H1 (cell line): Measurements from ENCODE around the gene CCDC137. TPM values are rescaled to one million over a fixed set of nuclear protein-coding genes. Genes with fewer than 3 reads are reported as not detected.
A peak's percentile ranks its signal among the peaks of the same experiment; 100 is the strongest.
"Not testable (repeated sequence)": the region's sequence is repeated elsewhere in the genome, so short reads cannot be mapped to it uniquely, and the experiment has no call there.

Source experiments
- CTCF ChIA-PET: fragments of 300-600 bp; sonication (Branson Sonifier 250); formaldehyde crosslinking; loops from one replicate; lab custom pipeline; 2021; ENCODE audit not compliant: partially characterized antibody; lab: Charles Lee
- POLR2A ChIA-PET: fragments of 300-600 bp; sonication (Branson Sonifier 250); formaldehyde crosslinking; loops from one replicate; lab custom pipeline; 2021; ENCODE audit warnings: inconsistent platforms; ENCODE audit not compliant: partially characterized antibody; lab: Charles Lee
- DNase-seq, 2 experiments: peaks; one replicate each; pipeline versions ENCODE4 v3.0.0 to v3.0.0-alpha.2; 2010 to 2022; ENCODE audit warnings: low spot score in 2 of 2, low read depth in 1 of 2, mixed read lengths in 1 of 2
- FAIRE-seq: peaks from 2 replicates; lab custom pipeline; 2011; peaks lifted over from hg19 to GRCh38; lab: Jason Lieb, UNC
- H2AFZ ChIP-seq: 2 replicates; pipeline ENCODE4 v1.8.1; 2012; ENCODE audit warnings: low read length, inconsistent platforms
- H2AK5ac ChIP-seq: 2 replicates; pipeline ENCODE4 v1.6.1; 2013; ENCODE audit warnings: low read depth, low read length
- H2BK120ac ChIP-seq: replicated peaks from 2 replicates; pipeline ENCODE3; 2013; ENCODE audit warnings: low read depth, low read length, inconsistent platforms
- H2BK12ac ChIP-seq: 2 replicates; pipeline ENCODE4 v1.6.1; 2013; ENCODE audit warnings: low read depth, low read length
- H2BK15ac ChIP-seq: 2 replicates; pipeline ENCODE4 v1.6.1; 2013; ENCODE audit warnings: low read length
- H2BK20ac ChIP-seq: 2 replicates; pipeline ENCODE4 v1.6.1; 2013; ENCODE audit warnings: low read length
- H2BK5ac ChIP-seq: 2 replicates; pipeline ENCODE4 v1.6.1; 2013; ENCODE audit warnings: low read depth, low read length
- H3K14ac ChIP-seq: 2 replicates; pipeline ENCODE4 v1.6.1; 2013; ENCODE audit warnings: inconsistent platforms; ENCODE audit not compliant: insufficient read length
- H3K18ac ChIP-seq: 2 replicates; pipeline ENCODE4 v1.6.1; 2013; ENCODE audit warnings: low read length; ENCODE audit errors: extremely low read depth
- H3K23ac ChIP-seq: 2 replicates; pipeline ENCODE4 v1.6.1; 2013; ENCODE audit warnings: inconsistent platforms; ENCODE audit not compliant: insufficient read length
- H3K23me2 ChIP-seq: 2 replicates; pipeline ENCODE4 v1.6.1; 2013; ENCODE audit warnings: low read depth, low read length
- H3K27ac ChIP-seq: 2 replicates; pipeline ENCODE4 v1.6.1; 2011; ENCODE audit warnings: low read depth, low read length, inconsistent platforms
- H3K27me3 ChIP-seq, 4 experiments: replicated peaks in 1 of 4; 1 replicate in 1 of 4; 2 replicates in 3 of 4; pipeline versions ENCODE4 v1.6.1 to v1.8.1; 2011 to 2013; ENCODE audit warnings: low read length in 3 of 4, mild to moderate bottlenecking in 3 of 4, inconsistent platforms in 2 of 4, mixed read lengths in 2 of 4, moderate library complexity in 1 of 4; ENCODE audit not compliant: control insufficient read depth in 3 of 4, insufficient read depth in 3 of 4; ENCODE audit errors: extremely low read depth in 1 of 4
- H3K36me3 ChIP-seq, 4 experiments: 2 replicates each; pipeline versions ENCODE4 v1.6.1 to v1.8.1; 2011 to 2013; ENCODE audit warnings: mild to moderate bottlenecking in 4 of 4, low read length in 3 of 4, moderate library complexity in 2 of 4, control low read depth in 1 of 4, inconsistent platforms in 1 of 4; ENCODE audit not compliant: insufficient read depth in 4 of 4, control insufficient read depth in 2 of 4
- H3K4ac ChIP-seq: replicated peaks from 2 replicates; pipeline ENCODE3; 2013; ENCODE audit warnings: low read length, low read depth, mixed read lengths, inconsistent platforms; ENCODE audit not compliant: insufficient read length
- H3K4me1 ChIP-seq, 4 experiments: replicated peaks in 1 of 4; 1 replicate in 1 of 4; 2 replicates in 3 of 4; pipeline versions ENCODE4 v1.6.1 to v1.8.1; 2011 to 2013; ENCODE audit warnings: low read length in 3 of 4, inconsistent platforms in 2 of 4, mixed read lengths in 1 of 4; ENCODE audit not compliant: insufficient read depth in 4 of 4, control insufficient read depth in 3 of 4
- H3K4me2 ChIP-seq, 2 experiments: 2 replicates each; pipeline versions ENCODE4 v1.6.1 to v1.8.1; 2011 to 2013; ENCODE audit warnings: low read depth in 2 of 2, low read length in 2 of 2, control low read depth in 1 of 2, inconsistent platforms in 1 of 2, mild to moderate bottlenecking in 1 of 2; ENCODE audit not compliant: insufficient read depth in 1 of 2
- H3K4me3 ChIP-seq, 4 experiments: fragments of 200-600, 300-600 bp in 1 of 4; sonication (generic), shearing (Covaris generic), sonication (Bioruptor Twin) in 1 of 4; 2 replicates each; pipeline versions ENCODE4 v1.5.1 to v1.8.1; 2011 to 2016; ENCODE audit warnings: low read length in 4 of 4, low read depth in 3 of 4, control low read depth in 2 of 4, inconsistent platforms in 2 of 4, mild to moderate bottlenecking in 2 of 4, mixed read lengths in 1 of 4, moderate library complexity in 1 of 4; ENCODE audit not compliant: insufficient read depth in 2 of 4; ENCODE audit errors: extremely low read depth in 1 of 4
- H3K56ac ChIP-seq: replicated peaks from 2 replicates; pipeline ENCODE3; 2013; ENCODE audit warnings: low read depth, mild to moderate bottlenecking, mixed read lengths, low read length, inconsistent platforms; ENCODE audit not compliant: insufficient read length
- H3K79me1 ChIP-seq: 2 replicates; pipeline ENCODE4 v1.6.1; 2013; ENCODE audit warnings: low read depth, low read length, control low read depth
- H3K79me2 ChIP-seq, 2 experiments: 2 replicates each; pipeline versions ENCODE4 v1.6.1 to v1.8.1; 2012 to 2013; ENCODE audit warnings: low read length in 2 of 2, mild to moderate bottlenecking in 2 of 2, inconsistent platforms in 1 of 2; ENCODE audit not compliant: insufficient read depth in 2 of 2, control insufficient read depth in 1 of 2
- H3K9ac ChIP-seq, 4 experiments: replicated peaks in 1 of 4; 1 replicate in 1 of 4; 2 replicates in 3 of 4; pipeline versions ENCODE4 v1.6.1 to v1.8.1; 2011 to 2013; ENCODE audit warnings: low read depth in 3 of 4, low read length in 3 of 4, control low read depth in 2 of 4, mild to moderate bottlenecking in 2 of 4, moderate library complexity in 2 of 4, inconsistent platforms in 1 of 4; ENCODE audit errors: extremely low read depth in 1 of 4
- H3K9me3 ChIP-seq, 2 experiments: 2 replicates each; pipeline versions ENCODE4 v1.6.1 to v1.8.1; 2012 to 2013; ENCODE audit warnings: mild to moderate bottlenecking in 2 of 2, moderate library complexity in 2 of 2, control low read depth in 1 of 2, inconsistent platforms in 1 of 2, low read depth in 1 of 2, low read length in 1 of 2, mixed read lengths in 1 of 2; ENCODE audit not compliant: insufficient read depth in 2 of 2
- H4K20me1 ChIP-seq, 2 experiments: replicated peaks in 1 of 2; 2 replicates each; pipeline versions ENCODE3 to v1.8.1; 2011 to 2013; ENCODE audit warnings: inconsistent platforms in 2 of 2, low read length in 2 of 2, mild to moderate bottlenecking in 1 of 2; ENCODE audit not compliant: insufficient read depth in 2 of 2, control insufficient read depth in 1 of 2
- H4K5ac ChIP-seq: 2 replicates; pipeline ENCODE4 v1.6.1; 2013; ENCODE audit warnings: low read length, low read depth, mixed read lengths, inconsistent platforms; ENCODE audit not compliant: insufficient read length
- H4K8ac ChIP-seq: 2 replicates; pipeline ENCODE4 v1.8.0; 2013; ENCODE audit warnings: mild to moderate bottlenecking, moderate library complexity, low read length, inconsistent platforms; ENCODE audit not compliant: insufficient read depth; ENCODE audit errors: extremely low read depth
- H4K91ac ChIP-seq: replicated peaks from 2 replicates; pipeline ENCODE3; 2013; ENCODE audit warnings: low read length, mixed read lengths, inconsistent platforms; ENCODE audit not compliant: insufficient read length
- POLR2AphosphoS5 ChIP-seq: IDR thresholded peaks from 2 replicates; pipeline ENCODE4 v1.6.1; 2011; ENCODE audit warnings: low read depth, low read length
- RAD21 ChIP-seq, 2 experiments: IDR thresholded peaks in 1 of 2; conservative IDR thresholded peaks in 1 of 2; 2 replicates each; pipeline ENCODE4 v1.6.1; 2011; ENCODE audit warnings: low read depth in 2 of 2, low read length in 2 of 2, improper control_type of control experiment in 1 of 2, inconsistent platforms in 1 of 2, mild to moderate bottlenecking in 1 of 2, moderate library complexity in 1 of 2
- WGBS, 2 experiments: shearing (Covaris generic) in 1 of 2; methylation state at CpG; one replicate each; pipeline versions ENCODE4 v1.1.6 to v1.1.7; 2013 to 2015; ENCODE audit warnings: low lambda C conversion rate in 2 of 2, mixed read lengths in 2 of 2, inconsistent platforms in 1 of 2, low coverage in 1 of 2, missing lambda C conversion rate in 1 of 2; ENCODE audit not compliant: insufficient replicate concordance in 2 of 2, insufficient coverage in 1 of 2, insufficient read length in 1 of 2; ENCODE audit errors: extremely low coverage in 1 of 2, missing lambda C conversion rate in 1 of 2; 5-methylcytosine and 5-hydroxymethylcytosine counted together
- polyA plus RNA-seq, 7 experiments: library from polyadenylated mRNA; depleted of rRNA in 3 of 7; stranded (reverse) in 5 of 7; unstranded in 2 of 7; fragments of >200 nt in 5 of 7; fragments of 200-250 nt in 2 of 7; gene quantifications; 1 replicate in 5 of 7; 2 replicates in 1 of 7; 4 replicates in 1 of 7; pipeline versions ENCODE4 v1.2.1 to v1.2.3, GENCODE V29; 2011 to 2013; ENCODE audit warnings: missing spikeins in 2 of 7, mixed read lengths in 2 of 7
- total RNA-seq: library from RNA; stranded (reverse); fragmentation: NEBNext Ultra II Directional; extraction: Animal tissue kit (Norgen Biotek cat#: 25700); gene quantifications from 2 replicates; pipeline ENCODE4 v1.2.1, GENCODE V29; 2021
- TF ChIP-seq, protein P1 (sequence below), 3 experiments: IDR thresholded peaks; 1 replicate in 2 of 3; 2 replicates in 1 of 3; pipeline versions ENCODE4 v1.5.1 to v1.6.1; 2011; ENCODE audit warnings: low read length in 3 of 3, mild to moderate bottlenecking in 3 of 3, inconsistent platforms in 2 of 3, low read depth in 1 of 3, moderate library complexity in 1 of 3; ENCODE audit not compliant: insufficient read depth in 1 of 3; ENCODE audit errors: control extremely low read depth in 1 of 3

CCDC137 gene
- total and polyA plus RNA-seq, 2 of the 8 experiments (the other 6 are each of a cell fraction or from before 2014, with no cell fraction given): 17.6 to 38.6 TPM

DNA sequence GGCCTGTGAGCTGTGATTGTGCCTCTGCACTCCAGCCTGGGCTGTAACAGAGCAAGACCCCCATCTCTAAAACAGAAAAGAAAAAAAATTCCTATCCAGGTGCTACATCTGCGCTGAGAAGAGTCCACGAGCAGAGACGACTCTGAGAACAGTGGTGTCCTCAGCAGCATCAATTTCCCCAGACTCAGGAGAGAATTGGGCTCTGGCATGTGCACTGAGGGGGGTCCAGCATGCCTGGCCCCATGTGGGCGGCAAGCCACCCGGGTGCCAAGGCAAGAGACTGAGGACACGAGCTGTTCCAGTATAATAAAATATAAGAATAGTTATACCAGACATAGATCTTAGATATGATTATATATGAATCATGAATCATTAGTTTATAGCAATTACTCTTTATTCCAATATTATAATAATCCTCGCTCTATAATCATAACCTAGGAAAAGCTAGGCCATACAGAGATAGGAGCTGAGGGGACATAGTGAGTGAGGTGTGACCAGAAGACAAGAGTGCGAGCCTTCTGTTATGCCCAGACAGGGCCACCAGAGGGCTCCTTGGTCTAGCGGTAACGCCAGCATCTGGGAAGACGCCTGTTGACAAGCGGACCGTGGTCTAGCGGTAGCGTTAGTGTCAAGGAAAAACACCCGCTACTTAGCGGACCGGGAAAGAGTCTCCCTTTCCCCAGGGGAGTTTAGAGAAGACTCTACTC lies 9.1 kb downstream of the CCDC137 start:
- H2AFZ ChIP-seq, H2BK15ac ChIP-seq, H4K8ac ChIP-seq, H3K27me3 ChIP-seq, H3K9me3 ChIP-seq, H2BK20ac ChIP-seq, H4K5ac ChIP-seq, H3K4me1 ChIP-seq, H3K56ac ChIP-seq, H2BK120ac ChIP-seq, H3K23ac ChIP-seq, H2BK5ac ChIP-seq, H3K79me2 ChIP-seq, H2BK12ac ChIP-seq, H3K14ac ChIP-seq, H3K4me2 ChIP-seq, H3K9ac ChIP-seq, H3K27ac ChIP-seq, H3K18ac ChIP-seq, H2AK5ac ChIP-seq, H3K79me1 ChIP-seq, H3K23me2 ChIP-seq, H4K91ac ChIP-seq, H3K4me3 ChIP-seq, H3K4ac ChIP-seq: not testable (repeated sequence)
- ChIA-PET CTCF (interaction anchor here (0.6 to 4.9 kb wide), 18 partner anchors 9 to 397 kb away, joined by 3 to 20 read pairs (median 4); partner anchors contain the start of genes CCDC137, OXLD1 and PDE6G), POLR2A (interaction anchor here (0.6 to 28.4 kb wide), 18 partner anchors 8 to 185 kb away, joined by 3 to 436 read pairs (median 4); partner anchors contain the start of genes ARL16, CCDC137, HGS and MRPL12)
- H4K20me1 ChIP-seq: peaks cover 5 to 22% of the 10 kb centered on the region in 2 experiments
- peaks cover 17 to 35% (median 32%) of the 10 kb centered on the region in 4 experiments for H3K36me3 ChIP-seq
- TF ChIP-seq POLR2AphosphoS5: 0 out of 2 replicates have a peak, but pooled peaks have one; percentile 11
- TF ChIP-seq, protein P1, sequence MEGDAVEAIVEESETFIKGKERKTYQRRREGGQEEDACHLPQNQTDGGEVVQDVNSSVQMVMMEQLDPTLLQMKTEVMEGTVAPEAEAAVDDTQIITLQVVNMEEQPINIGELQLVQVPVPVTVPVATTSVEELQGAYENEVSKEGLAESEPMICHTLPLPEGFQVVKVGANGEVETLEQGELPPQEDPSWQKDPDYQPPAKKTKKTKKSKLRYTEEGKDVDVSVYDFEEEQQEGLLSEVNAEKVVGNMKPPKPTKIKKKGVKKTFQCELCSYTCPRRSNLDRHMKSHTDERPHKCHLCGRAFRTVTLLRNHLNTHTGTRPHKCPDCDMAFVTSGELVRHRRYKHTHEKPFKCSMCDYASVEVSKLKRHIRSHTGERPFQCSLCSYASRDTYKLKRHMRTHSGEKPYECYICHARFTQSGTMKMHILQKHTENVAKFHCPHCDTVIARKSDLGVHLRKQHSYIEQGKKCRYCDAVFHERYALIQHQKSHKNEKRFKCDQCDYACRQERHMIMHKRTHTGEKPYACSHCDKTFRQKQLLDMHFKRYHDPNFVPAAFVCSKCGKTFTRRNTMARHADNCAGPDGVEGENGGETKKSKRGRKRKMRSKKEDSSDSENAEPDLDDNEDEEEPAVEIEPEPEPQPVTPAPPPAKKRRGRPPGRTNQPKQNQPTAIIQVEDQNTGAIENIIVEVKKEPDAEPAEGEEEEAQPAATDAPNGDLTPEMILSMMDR (IDR thresholded peaks at IDR 0.05; ENCODE audit: control extremely low read depth in 1 of 3, insufficient read depth in 1 of 3, low read depth in 1 of 3, low read length in 3 of 3): peak; percentile 15 to 44 (median 24); a peak in 3 of 4 replicates
- peak; percentile 27 to 32; a peak in 2 of 4 replicates for TF ChIP-seq RAD21 (IDR thresholded peaks at IDR 0.05 in 1 of 2, conservative IDR thresholded peaks at IDR 0.05 in 1 of 2; ENCODE audit: low read depth in 2 of 2, low read length in 2 of 2)
- FAIRE-seq (peak; percentile 24), DNase-seq (peak in 1 of 2 experiments; percentile 68)
- 52% methylated on average over 18 of the region's 18 CpGs; no CpG with 5 or more reads in 1 of the 2 experiments for WGBS, 2 experiments
